ENCODE measurements around the gene FAM32A.

DNA sequence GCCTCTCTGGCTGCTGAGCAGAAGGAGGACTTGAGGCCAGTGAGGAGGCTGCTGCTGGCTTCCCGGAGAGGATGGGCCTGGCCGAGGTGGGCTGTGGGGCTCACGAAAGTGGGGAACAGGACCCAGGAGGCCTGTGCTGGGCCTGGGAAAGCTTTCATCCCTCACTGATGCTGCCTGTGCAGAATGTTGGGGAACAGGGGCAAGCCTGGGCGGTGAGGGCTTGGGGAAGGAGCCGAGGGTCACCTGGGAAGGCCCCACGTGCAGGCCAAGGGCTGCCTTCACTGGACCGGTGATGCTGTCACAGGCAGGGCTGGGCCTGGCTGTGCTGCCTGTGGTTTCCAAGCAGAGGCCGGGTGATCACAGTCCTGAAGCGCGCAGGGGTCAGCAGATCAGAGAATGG is 21.9 kb downstream of the FAM32A start:
- TF ChIP-seq, protein P1, sequence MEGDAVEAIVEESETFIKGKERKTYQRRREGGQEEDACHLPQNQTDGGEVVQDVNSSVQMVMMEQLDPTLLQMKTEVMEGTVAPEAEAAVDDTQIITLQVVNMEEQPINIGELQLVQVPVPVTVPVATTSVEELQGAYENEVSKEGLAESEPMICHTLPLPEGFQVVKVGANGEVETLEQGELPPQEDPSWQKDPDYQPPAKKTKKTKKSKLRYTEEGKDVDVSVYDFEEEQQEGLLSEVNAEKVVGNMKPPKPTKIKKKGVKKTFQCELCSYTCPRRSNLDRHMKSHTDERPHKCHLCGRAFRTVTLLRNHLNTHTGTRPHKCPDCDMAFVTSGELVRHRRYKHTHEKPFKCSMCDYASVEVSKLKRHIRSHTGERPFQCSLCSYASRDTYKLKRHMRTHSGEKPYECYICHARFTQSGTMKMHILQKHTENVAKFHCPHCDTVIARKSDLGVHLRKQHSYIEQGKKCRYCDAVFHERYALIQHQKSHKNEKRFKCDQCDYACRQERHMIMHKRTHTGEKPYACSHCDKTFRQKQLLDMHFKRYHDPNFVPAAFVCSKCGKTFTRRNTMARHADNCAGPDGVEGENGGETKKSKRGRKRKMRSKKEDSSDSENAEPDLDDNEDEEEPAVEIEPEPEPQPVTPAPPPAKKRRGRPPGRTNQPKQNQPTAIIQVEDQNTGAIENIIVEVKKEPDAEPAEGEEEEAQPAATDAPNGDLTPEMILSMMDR (IDR thresholded peaks at IDR 0.05), result no peak
- TF ChIP-seq SMC3 (IDR thresholded peaks at IDR 0.05; ENCODE audit: low read depth, low read length) (no peak), POLR2AphosphoS5 (IDR thresholded peaks at IDR 0.05; ENCODE audit: low read depth, low read length) (no peak), FOXJ3 (CRISPR knock-in tag; IDR thresholded peaks at IDR 0.05) (no peak), EZH2phosphoT487 (IDR thresholded peaks at IDR 0.05; ENCODE audit: borderline replicate concordance, low read depth) (no peak), EP300 (IDR thresholded peaks at IDR 0.05; ENCODE audit: borderline replicate concordance in 1 of 2, low read depth in 1 of 2, low read length in 1 of 2) (no peak), MEF2A (IDR thresholded peaks at IDR 0.05; ENCODE audit: borderline replicate concordance, low read depth) (no peak), GATA2 (CRISPR knock-in tag; IDR thresholded peaks at IDR 0.05) (no peak), RCOR1 (IDR thresholded peaks at IDR 0.05; ENCODE audit: low read length) (no peak), RXRA (IDR thresholded peaks at IDR 0.05; ENCODE audit: borderline replicate concordance, low read depth) (no peak), NRF1 (IDR thresholded peaks at IDR 0.05; ENCODE audit: low read depth, low read length) (no peak)
- TF ChIP-seq, protein P2, sequence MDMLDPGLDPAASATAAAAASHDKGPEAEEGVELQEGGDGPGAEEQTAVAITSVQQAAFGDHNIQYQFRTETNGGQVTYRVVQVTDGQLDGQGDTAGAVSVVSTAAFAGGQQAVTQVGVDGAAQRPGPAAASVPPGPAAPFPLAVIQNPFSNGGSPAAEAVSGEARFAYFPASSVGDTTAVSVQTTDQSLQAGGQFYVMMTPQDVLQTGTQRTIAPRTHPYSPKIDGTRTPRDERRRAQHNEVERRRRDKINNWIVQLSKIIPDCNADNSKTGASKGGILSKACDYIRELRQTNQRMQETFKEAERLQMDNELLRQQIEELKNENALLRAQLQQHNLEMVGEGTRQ (IDR thresholded peaks at IDR 0.05; ENCODE audit: borderline replicate concordance, low read depth, low read length), result no peak
- TF ChIP-seq, protein P3, sequence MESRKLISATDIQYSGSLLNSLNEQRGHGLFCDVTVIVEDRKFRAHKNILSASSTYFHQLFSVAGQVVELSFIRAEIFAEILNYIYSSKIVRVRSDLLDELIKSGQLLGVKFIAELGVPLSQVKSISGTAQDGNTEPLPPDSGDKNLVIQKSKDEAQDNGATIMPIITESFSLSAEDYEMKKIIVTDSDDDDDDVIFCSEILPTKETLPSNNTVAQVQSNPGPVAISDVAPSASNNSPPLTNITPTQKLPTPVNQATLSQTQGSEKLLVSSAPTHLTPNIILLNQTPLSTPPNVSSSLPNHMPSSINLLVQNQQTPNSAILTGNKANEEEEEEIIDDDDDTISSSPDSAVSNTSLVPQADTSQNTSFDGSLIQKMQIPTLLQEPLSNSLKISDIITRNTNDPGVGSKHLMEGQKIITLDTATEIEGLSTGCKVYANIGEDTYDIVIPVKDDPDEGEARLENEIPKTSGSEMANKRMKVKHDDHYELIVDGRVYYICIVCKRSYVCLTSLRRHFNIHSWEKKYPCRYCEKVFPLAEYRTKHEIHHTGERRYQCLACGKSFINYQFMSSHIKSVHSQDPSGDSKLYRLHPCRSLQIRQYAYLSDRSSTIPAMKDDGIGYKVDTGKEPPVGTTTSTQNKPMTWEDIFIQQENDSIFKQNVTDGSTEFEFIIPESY (IDR thresholded peaks at IDR 0.05; ENCODE audit: borderline replicate concordance, low read depth), result no peak

Data from SK-N-SH (cell line).